T-helper 9 cell (primary cell): ENCODE results near the gene TMEM30A.

Experiments
- DNase-seq: peaks from one replicate; pipeline ENCODE4 v3.0.0-alpha.2; 2020
- total RNA-seq, 2 donors: gene quantifications; one replicate each; lab custom pipeline; 2026; lab: John Stamatoyannopoulos, UW

The TMEM30A gene
- 75.5 to 176 reads per million in 2 donors for total RNA-seq

GRCh38 chr6:75284632-75285282 lies at the start of gene TMEM30A:
TMEM30A (minus strand) TSS chr6:75284792; CDS start chr6:75284638, 154 bp downstream.
- DNase-seq, result peak; percentile 93

DNA sequence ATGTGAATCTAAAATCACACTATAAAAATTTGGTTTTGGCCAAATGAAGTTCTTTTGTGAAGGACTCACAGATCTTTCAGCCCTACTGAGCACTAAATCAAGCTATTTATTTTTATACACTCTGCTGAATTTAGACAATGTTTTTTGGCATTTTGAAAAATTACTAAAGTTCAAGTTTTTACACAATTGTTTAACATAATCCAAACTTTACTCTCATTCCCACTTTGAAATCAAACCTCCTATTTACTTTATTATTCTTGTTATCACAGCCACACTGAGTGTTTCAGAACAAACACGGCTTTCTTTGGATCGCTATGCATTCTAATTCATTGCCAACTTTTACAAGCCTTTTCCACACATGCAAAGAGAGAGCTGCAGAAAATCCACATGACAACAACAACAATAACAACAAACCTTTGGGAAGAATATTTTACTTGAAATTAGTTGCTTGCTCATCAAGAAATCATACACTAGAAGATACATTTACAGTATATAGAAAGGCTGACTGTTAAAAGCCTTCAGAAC lies 49.1 kb upstream of the TMEM30A start:
- DNase-seq, result no peak

DNA sequence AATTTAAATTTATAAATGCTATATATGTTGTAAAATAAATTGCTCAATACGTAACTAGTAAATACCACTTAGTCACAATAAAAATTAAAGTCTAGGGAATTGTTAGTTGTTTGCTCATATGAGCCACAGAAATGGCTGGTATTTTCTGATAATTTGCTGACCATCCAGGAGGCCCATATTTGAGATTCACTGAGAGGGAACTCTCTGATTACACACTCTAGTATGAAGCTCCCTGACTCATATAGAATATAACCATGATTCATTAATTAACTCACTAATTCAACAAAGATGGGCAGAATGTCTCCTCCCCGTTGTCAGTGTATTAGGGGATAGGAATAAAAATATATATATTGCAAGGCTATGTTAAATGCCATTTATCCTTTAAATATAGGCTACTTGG lies 46.6 kb upstream of the TMEM30A start:
- DNase-seq, result no peak

DNA sequence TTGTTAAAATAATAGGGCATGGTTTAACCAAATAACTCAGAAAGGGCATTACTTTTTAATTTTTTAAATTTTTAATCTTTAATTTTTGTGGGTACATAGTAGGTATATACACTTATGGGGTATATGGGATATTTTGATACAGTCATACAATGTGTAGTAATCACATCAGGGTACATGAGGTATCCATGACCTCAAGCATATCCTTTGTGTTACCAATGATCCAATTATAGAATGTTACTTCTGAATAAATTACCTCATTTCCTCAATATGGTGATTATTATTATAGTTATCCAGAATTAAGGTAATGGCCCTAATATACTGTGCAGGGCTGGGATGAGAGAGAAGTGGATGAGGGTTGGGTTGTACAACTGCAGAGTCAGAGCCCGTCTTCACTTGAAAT lies 45.1 kb upstream of the TMEM30A start:
- no peak for DNase-seq

- DNase-seq, result no peak
These were observed 43.2 kb upstream of the TMEM30A start for GRCh38 chr6:75327807-75328206.

GRCh38 chr6:75326557-75327258 lies 42.1 kb upstream of the TMEM30A start:
- DNase-seq, result no peak

- DNase-seq, result no peak
These were observed 34.3 kb upstream of the TMEM30A start for GRCh38 chr6:75318900-75319299.

GRCh38 chr6:75317503-75318206 lies 33.1 kb upstream of the TMEM30A start:
- DNase-seq, result no peak

DNA sequence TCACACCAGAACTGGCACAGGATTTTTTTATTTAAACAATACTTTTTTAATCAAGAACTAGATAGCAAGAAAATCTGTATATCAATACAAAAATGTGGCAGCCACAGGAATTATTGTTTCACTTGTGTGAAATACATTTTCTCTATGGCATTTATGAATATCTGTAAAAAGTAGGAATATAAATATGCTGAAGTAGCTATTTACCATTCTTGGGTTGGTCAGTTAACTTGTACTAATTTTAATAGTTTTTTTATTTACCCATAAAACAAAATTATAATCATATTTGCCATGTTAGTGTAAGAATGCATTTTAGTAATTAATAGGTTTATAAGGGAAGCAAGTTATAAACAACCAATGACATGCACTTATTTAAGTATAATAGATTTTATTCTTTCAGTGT lies 31.4 kb upstream of the TMEM30A start:
- no peak for DNase-seq

DNA sequence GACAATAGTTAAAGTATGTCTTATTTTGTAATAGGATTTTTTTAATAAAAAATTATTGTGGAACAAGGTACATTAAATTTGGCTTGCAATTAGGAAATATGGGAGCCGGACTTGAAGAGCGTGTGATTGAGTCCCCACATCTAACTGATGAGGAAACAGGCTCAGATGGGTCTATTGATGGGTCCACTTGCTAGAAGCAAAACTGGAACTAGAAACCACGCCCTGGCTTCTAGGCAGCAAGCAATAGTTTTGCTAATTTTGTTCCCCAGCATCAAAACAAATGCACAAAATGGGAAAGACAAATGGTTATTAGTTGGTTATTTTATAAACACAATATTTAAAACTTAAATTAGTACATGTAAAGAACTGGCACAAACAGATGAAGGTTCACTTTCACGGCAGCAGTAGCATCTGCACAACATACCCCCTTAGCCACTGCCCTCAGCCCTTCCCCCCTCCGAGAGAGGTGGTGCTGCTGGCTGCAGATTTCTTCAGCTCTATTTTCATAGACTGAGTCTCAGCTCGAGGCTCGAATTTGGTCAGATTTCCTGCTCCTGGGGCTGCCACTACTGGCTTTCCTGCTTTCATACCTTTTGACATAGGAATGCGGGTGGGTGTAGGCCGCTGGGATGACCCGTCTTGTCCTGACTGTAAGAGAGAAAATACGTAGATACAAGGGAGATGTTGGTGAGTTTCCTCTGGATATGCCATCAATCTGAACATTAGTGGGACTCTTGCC lies 23.8 kb upstream of the TMEM30A start:
- no peak for DNase-seq

DNA sequence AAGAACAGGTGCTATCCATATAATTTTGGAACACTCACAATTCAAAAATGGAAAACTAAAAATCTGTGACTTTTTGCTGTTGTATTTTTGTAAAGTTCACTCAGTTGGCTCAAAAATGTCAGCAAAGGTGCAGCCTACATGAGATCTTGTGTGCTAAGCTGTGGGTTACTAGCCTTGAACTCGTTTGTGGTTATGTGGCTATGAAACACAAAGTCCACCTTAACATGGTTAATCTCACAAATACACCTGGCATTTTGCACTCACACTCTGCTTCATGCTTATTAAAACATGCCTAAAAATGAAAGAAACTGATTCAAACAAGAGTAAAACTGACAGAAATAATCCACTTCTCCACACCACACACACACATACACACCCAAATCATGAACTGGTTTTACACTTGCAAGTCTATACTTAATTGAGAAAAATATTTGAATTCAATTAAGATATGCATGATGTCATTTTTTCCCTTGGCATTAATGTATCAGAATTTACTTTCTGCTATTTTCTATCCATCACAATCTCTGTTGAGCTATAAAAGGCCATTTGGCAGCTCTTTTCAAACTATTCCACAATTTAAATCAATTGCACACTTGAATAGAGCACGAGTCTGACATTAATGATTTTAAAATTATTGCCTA lies 22.9 kb upstream of the TMEM30A start:
- no peak for DNase-seq

DNA sequence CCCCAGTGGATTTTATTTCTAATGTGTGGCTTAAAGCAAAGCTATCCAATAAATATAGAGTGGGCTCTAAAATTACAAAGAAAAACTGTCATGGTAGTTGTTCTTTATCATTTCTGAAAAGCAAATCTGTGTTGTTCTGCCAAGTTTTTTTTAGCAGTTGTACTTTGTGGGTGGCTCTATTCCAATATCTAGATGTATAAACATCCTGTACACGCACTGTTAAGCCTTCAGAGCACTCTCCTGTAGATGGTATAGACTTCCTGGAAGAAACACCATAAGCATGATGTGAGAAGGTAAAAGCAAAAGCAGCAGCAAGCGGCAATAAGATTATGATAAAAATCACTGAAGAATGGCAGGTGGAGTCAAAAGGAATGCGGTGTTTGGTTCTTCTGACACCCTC lies 21.5 kb upstream of the TMEM30A start:
- no peak for DNase-seq

DNA sequence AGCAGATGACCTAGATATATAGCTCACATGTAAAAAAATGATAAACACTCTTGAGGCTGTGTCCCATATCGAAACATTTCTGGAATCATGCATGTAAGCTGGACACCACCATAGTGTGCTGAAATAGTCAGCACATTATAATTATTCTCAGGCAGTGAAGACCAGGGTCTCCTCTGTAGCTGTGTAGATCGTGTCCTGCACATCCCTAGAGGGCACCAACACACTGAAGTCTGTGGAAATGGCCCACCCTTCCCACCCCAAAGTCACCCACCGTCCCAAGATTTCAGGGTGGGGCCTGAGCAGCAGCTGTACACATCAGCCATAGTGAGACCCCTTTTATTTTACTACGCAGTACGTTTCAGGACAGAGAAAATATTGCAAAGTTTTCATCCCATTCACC lies 21.0 kb upstream of the TMEM30A start:
- DNase-seq, result no peak

DNA sequence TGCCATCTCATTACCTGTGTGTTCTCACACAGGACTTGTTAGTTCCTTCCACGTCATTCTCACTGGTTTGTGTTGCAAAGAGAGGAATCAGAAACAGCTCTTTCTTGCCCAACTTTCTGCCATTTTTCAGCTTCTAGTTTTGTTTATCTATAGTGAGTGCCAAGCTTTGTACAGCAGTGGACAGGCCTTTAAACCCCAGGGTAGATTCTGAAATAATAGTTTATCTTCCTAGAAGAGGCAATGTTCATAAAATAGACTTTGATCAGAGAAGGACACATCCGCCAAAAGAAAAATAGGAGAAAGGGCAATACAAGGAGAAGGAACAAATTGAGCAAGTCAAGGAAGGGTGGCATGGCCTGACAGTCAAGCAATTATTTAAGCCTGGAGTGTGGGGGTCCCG lies 17.7 kb upstream of the TMEM30A start:
- no peak for DNase-seq

DNA sequence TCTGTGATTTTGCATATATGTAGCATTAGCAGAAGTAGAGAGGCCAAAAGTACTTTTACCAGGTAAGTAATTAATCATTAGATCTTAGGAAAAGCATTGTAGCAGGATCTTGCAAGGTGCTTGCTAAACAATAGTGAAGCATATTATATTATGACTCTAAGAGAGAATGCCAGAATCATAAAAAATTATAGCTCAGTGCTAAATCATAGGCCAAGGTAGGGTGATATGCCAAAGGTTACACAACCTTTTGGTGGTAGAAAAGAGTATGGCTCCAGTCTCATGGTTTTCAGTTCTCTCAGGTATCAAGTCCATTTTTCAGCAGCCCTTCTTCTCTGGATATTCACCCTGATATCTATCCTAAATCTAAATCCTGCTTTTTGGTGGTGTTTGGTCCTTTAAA lies 16.9 kb upstream of the TMEM30A start:
- DNase-seq, result no peak

- no peak for DNase-seq
These were observed 16.5 kb upstream of the TMEM30A start for GRCh38 chr6:75301088-75301487.

DNA sequence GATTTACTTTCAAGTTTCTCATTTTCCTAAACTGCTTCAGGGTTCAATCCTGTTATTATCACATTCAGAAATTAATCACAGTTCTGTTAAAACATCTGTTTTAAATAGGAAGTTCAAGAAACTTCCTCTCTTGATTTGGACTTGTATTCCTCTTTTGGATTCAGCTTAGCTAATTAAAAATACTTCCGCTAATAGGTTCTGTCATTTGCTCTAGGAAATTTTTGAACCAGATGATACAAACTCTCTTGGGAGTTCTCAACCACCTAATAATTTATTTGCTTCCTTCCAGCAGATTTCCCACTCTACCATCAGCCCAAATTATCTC lies 15.9 kb upstream of the TMEM30A start:
- DNase-seq, result no peak

GRCh38 chr6:75299801-75300530 lies 15.4 kb upstream of the TMEM30A start:
- DNase-seq, result no peak

DNA sequence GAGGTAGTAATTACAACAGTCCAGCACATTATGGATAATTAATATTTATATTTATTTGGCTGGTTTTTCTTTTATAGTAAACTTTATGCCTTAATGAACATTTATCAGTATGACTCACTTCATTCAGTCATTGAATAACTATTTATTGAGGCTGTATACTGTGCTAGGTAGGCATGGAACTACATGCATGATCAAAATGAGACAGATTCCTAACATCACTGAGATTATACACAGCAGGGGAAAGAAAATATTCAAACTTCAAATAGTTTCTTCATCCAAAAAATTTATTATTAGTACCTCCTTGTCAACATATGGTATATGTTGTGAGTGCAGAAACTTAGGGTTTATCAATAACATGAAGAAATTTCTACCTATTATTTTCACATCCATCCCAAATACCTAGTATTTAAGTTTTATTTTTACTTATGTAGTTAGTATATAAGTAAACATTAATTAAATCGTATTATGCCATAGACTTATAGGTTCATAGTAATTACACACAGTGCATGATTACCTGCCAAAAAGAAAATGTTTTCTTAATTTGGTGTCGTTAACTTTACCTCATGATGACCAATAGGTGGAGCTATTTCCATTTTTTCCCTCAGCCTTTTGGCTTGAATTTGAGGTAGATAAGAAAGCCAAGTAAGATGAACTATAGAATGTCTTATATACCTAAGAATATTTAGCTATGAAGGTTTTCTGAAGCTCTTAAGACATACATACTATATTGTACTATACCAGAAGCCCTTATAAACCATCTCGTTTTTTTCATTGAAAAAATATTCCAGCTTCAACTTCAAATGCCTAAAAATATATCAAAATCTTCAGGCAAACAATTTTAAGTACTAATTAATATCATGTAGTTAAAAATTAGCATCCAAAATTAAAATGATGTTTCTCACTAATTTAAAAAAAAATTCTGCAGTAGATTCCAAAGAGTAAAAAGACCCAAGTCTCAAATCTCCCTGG lies 12.5 kb upstream of the TMEM30A start:
- no peak for DNase-seq

DNA sequence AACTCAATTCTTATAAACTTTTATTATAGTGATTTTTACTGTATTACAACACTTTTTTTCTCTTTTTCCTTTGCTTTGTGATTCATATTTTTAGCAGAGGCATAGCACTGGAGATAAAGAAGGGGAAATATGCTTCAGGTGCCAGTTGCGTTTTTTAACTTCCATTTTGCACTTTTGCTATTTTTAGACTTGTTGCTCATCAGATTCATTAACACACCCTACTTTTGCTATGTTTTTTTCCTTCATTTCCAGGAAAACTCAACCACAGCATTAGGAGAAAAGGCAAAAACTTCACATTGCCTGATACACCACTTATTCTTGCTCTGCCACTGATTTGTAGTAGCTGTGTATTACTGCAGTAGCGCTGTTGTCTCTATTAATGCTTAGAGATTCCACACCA lies 8.0 kb upstream of the TMEM30A start:
- no peak for DNase-seq

DNA sequence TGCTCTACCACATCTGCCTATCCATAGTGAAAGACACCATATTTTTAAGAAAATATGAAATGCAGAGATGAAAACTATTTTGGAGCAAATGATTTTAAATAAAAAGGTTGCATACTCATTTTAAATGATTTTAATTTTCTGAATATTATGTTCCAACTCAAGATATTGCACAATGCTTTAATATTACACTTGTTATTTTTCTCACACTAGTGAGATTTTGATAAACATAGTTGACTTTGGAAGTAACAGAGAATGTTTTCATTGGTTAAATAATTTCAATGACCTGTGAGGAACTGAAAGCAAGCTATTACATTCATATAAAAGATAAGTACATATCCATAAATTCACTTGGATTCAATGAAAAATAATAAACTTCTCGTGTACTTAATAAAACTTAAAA lies 7.2 kb upstream of the TMEM30A start:
- no peak for DNase-seq
